Mammary epithelial cell (primary cell): Measurements from ENCODE around the gene DNAH14.

ENCODE experiments used
- CTCF ChIP-seq, 2 donors: IDR thresholded peaks in 1 of 2; conservative IDR thresholded peaks in 1 of 2; 2 replicates each; pipeline ENCODE4 v1.5.1; 2011 to 2012; ENCODE audit warnings: inconsistent platforms in 2 of 2, low read length in 2 of 2, mild to moderate bottlenecking in 2 of 2, control low read depth in 1 of 2, low read depth in 1 of 2; ENCODE audit not compliant: insufficient read depth in 1 of 2; ENCODE audit errors: extremely low read depth in 1 of 2
- EZH2 ChIP-seq: IDR thresholded peaks from 2 replicates; pipeline ENCODE4 v1.6.1; 2012; ENCODE audit warnings: low read length, inconsistent platforms, borderline replicate concordance

GRCh38 chr1:225258811-225259210, 329.3 kb downstream of the DNAH14 start:
- no peak for TF ChIP-seq CTCF (conservative IDR thresholded peaks at IDR 0.05 in 1 of 2, IDR thresholded peaks at IDR 0.05 in 1 of 2; ENCODE audit: extremely low read depth in 1 of 2, insufficient read depth in 1 of 2, low read depth in 1 of 2, low read length in 2 of 2)
- TF ChIP-seq EZH2, result no peak
